Peyer's patch (tissue), 4 donors: ENCODE data around the gene ZBTB20. TPM values are rescaled to one million over a fixed set of nuclear protein-coding genes. Genes with fewer than 3 reads are reported as not detected.

Source experiments
- DNase-seq, 3 donors: peaks; one replicate each; pipeline ENCODE4 v3.0.0-alpha.2; 2017 to 2019
- H3K27ac ChIP-seq, 4 donors: fragments of 200-600 bp; sonication (generic); one replicate each; pipeline ENCODE4 v1.5.1; 2016 to 2019
- H3K27me3 ChIP-seq, 2 donors: fragments of 200-600 bp; sonication (generic); one replicate each; pipeline ENCODE4 v1.5.1; 2019
- H3K36me3 ChIP-seq, 3 donors: fragments of 200-600 bp; sonication (generic); one replicate each; pipeline ENCODE4 v1.5.1; 2016 to 2019
- H3K4me1 ChIP-seq, 4 donors: fragments of 200-600 bp; sonication (generic); one replicate each; pipeline ENCODE4 v1.5.1; 2016 to 2019
- H3K4me3 ChIP-seq, 4 donors: fragments of 200-600 bp; sonication (generic); 1 replicate in 3 of 4; 2 replicates in 1 of 4; pipeline ENCODE4 v1.5.1; 2016 to 2019; ENCODE audit warnings: mild to moderate bottlenecking in 1 of 4
- H3K9me3 ChIP-seq, 4 donors: fragments of 200-600 bp; sonication (generic); one replicate each; pipeline ENCODE4 v1.5.1; 2016 to 2019; ENCODE audit warnings: mild to moderate bottlenecking in 1 of 4
- CTCF ChIP-seq, 6 experiments: fragments of 450-650 bp in 4 of 6; fragments of 200-600 bp in 2 of 6; sonication (generic) in 1 of 6; IDR thresholded peaks; one replicate each; pipeline ENCODE4 v1.5.1; 2017 to 2019; ENCODE audit warnings: antibody characterized with exemption in 6 of 6, mild to moderate bottlenecking in 3 of 6, moderate library complexity in 1 of 6
- POLR2A ChIP-seq, 2 donors: fragments of 450-650 bp; IDR thresholded peaks; one replicate each; pipeline ENCODE4 v1.5.1; 2017; ENCODE audit warnings: antibody characterized with exemption in 2 of 2, mild to moderate bottlenecking in 2 of 2, moderate library complexity in 2 of 2
- total RNA-seq, 4 donors: library from RNA; depleted of rRNA; stranded (reverse); fragments of >200 nt; gene quantifications; one replicate each; pipeline ENCODE4 v1.1.0, GENCODE V29; 2016

The ZBTB20 gene
- total RNA-seq, 4 donors from 2014 or later = 19.6 to 135 (median 57.2) TPM

GRCh38 chr3:114447950-114448479 lies 699.1 kb downstream of the ZBTB20 start:
- Histone ChIP-seq H3K9me3 (no peaks in the 10 kb centered on the region), H3K4me1 (peaks cover 0 to 8% (median 0%) of the 10 kb centered on the region in 4 donors), H3K27ac (peak overlapping the region in 1 of 4 donors; percentile 22), H3K36me3 (no peaks in the 10 kb centered on the region), H3K27me3 (no peaks in the 10 kb centered on the region), H3K4me3 (no peak overlapping the region)
- DNase-seq = no peak
- TF ChIP-seq CTCF (IDR thresholded peaks at IDR 0.05) (no peak), POLR2A (IDR thresholded peaks at IDR 0.05) (no peak)

GRCh38 chr3:114447545-114447944 lies 699.5 kb downstream of the ZBTB20 start:
- peak overlapping the region in 1 of 4 donors; percentile 22 for H3K27ac ChIP-seq
- no peak for DNase-seq
- H3K36me3 ChIP-seq = no peaks in the 10 kb centered on the region
- no peaks in the 10 kb centered on the region for H3K27me3 ChIP-seq
- TF ChIP-seq POLR2A (IDR thresholded peaks at IDR 0.05) (no peak), CTCF (IDR thresholded peaks at IDR 0.05) (no peak)
- H3K4me3 ChIP-seq = no peak overlapping the region
- peaks cover 0 to 8% (median 0%) of the 10 kb centered on the region in 4 donors for H3K4me1 ChIP-seq
- H3K9me3 ChIP-seq = no peaks in the 10 kb centered on the region

GRCh38 chr3:114446600-114446999 lies 700.5 kb downstream of the ZBTB20 start:
- DNase-seq = no peak
- Histone ChIP-seq H3K27ac (no peak overlapping the region), H3K9me3 (no peaks in the 10 kb centered on the region), H3K36me3 (no peaks in the 10 kb centered on the region), H3K4me1 (peaks cover 0 to 8% (median 0%) of the 10 kb centered on the region in 4 donors), H3K4me3 (no peak overlapping the region), H3K27me3 (no peaks in the 10 kb centered on the region)
- TF ChIP-seq POLR2A (IDR thresholded peaks at IDR 0.05) (no peak), CTCF (IDR thresholded peaks at IDR 0.05) (no peak)

DNA sequence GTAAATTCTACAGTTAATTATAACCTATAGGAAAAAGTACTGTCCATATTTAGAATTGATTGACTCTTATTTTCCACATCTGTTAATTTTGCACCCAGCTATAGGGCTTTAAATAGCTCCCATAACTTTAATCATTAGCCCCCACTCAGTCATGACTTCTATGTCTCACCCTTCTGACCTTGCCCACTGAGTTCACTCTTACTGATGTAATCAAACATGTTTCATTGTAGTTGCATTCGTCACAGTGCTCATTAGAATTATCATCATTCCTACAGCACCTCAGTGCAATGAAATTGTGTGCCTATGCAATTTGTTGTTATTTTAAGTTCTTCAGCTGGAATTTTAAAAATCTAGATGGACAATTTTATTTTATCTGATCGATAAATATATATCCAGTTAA lies 701.9 kb downstream of the ZBTB20 start:
- H3K36me3 ChIP-seq = no peaks in the 10 kb centered on the region
- no peaks in the 10 kb centered on the region for H3K4me1 ChIP-seq
- H3K4me3 ChIP-seq = no peak overlapping the region
- H3K27ac ChIP-seq = no peak overlapping the region
- H3K9me3 ChIP-seq = no peaks in the 10 kb centered on the region
- H3K27me3 ChIP-seq = no peaks in the 10 kb centered on the region
- TF ChIP-seq CTCF (IDR thresholded peaks at IDR 0.05) = no peak
- TF ChIP-seq POLR2A (IDR thresholded peaks at IDR 0.05) = no peak
- DNase-seq = no peak

DNA sequence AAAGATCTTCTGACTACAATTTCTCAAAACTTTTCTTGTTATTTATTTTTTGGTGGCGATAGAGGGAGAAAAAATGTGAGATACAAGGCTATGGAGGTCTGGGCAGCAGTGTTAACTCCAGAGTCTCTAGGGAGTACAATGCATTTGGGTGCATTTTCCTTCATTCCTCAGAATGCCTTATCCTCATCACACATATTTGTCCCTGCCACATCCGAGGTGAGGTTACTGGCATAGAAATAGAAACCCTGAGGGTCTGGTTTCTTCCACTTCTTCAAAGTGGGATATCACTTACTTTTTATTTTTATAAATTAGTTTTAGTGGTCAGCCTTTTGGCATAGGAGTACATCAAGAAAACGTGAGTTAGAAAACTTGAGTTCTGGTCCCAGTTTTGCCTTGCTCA lies 702.9 kb downstream of the ZBTB20 start:
- no peak overlapping the region for H3K4me3 ChIP-seq
- no peaks in the 10 kb centered on the region for H3K36me3 ChIP-seq
- H3K9me3 ChIP-seq = no peaks in the 10 kb centered on the region
- no peaks in the 10 kb centered on the region for H3K4me1 ChIP-seq
- H3K27ac ChIP-seq = no peak overlapping the region
- TF ChIP-seq CTCF (IDR thresholded peaks at IDR 0.05) (no peak), POLR2A (IDR thresholded peaks at IDR 0.05) (no peak)
- no peaks in the 10 kb centered on the region for H3K27me3 ChIP-seq
- DNase-seq = no peak

GRCh38 chr3:114442246-114442645 lies 704.8 kb downstream of the ZBTB20 start:
- H3K27ac ChIP-seq = no peak overlapping the region

More at GRCh38 chr3:114442246-114442645, 704.8 kb downstream of the ZBTB20 start:
- Histone ChIP-seq H3K36me3 (no peaks in the 10 kb centered on the region), H3K27me3 (no peaks in the 10 kb centered on the region), H3K9me3 (no peaks in the 10 kb centered on the region), H3K4me1 (no peaks in the 10 kb centered on the region), H3K4me3 (no peak overlapping the region)
- no peak for DNase-seq
- TF ChIP-seq POLR2A (IDR thresholded peaks at IDR 0.05) (no peak), CTCF (IDR thresholded peaks at IDR 0.05) (no peak)
